GM23338 (cell line): Measurements from ENCODE around the gene KLF9. TPM values are rescaled to one million over a fixed set of nuclear protein-coding genes. Genes with fewer than 3 reads are reported as not detected.

Experiments
- ATAC-seq: fragments of 200-7000 bp; cut with Tn5 transposase; 3 replicates; pipeline ENCODE4 v1.9.1; 2020
- DNase-seq: peaks from one replicate; pipeline ENCODE4 v3.0.0-alpha.2; 2015; ENCODE audit warnings: low spot score
- H2AFZ ChIP-seq: fragments of 200-600 bp; sonication (generic); 2 replicates; pipeline ENCODE4 v1.8.0; 2016; ENCODE audit warnings: antibody characterized with exemption, mild to moderate bottlenecking, moderate library complexity
- H3F3A ChIP-seq: fragments of 200-600 bp; sonication (generic); replicated peaks from 2 replicates; pipeline ENCODE4 v1.8.0; 2017; ENCODE audit warnings: antibody characterized with exemption, mixed run types, low read depth
- H3K27ac ChIP-seq: fragments of 200-600 bp; sonication (generic); 2 replicates; pipeline ENCODE4 v1.6.1; 2016; ENCODE audit warnings: low read depth
- H3K27me3 ChIP-seq: fragments of 200-600 bp; sonication (generic); 2 replicates; pipeline ENCODE4 v1.8.0; 2016; ENCODE audit warnings: mild to moderate bottlenecking, mixed run types, moderate library complexity; ENCODE audit not compliant: insufficient read depth
- H3K36me3 ChIP-seq: fragments of 200-600 bp; sonication (generic); 2 replicates; pipeline ENCODE4 v1.8.0; 2016; ENCODE audit warnings: mild to moderate bottlenecking; ENCODE audit not compliant: insufficient read depth
- H3K4me1 ChIP-seq: fragments of 200-600 bp; sonication (generic); 2 replicates; pipeline ENCODE4 v1.8.0; 2016; ENCODE audit warnings: mild to moderate bottlenecking, moderate library complexity; ENCODE audit not compliant: insufficient read depth
- H3K4me2 ChIP-seq: fragments of 200-600 bp; sonication (generic); 2 replicates; pipeline ENCODE4 v1.7.1; 2017; ENCODE audit warnings: mixed run types
- H3K4me3 ChIP-seq: fragments of 200-600 bp; sonication (generic); 2 replicates; pipeline ENCODE4 v1.6.1; 2016; ENCODE audit warnings: mixed run types
- H3K79me2 ChIP-seq: fragments of 200-600 bp; sonication (generic); replicated peaks from 2 replicates; pipeline ENCODE4 v1.8.0; 2017; ENCODE audit warnings: mild to moderate bottlenecking; ENCODE audit not compliant: insufficient read depth
- H3K9me2 ChIP-seq: fragments of 200-600 bp; sonication (generic); 2 replicates; pipeline ENCODE4 v1.8.0; 2017; ENCODE audit not compliant: insufficient read depth
- H4K20me1 ChIP-seq: fragments of 200-600 bp; sonication (generic); replicated peaks from 2 replicates; pipeline ENCODE4 v1.8.0; 2017; ENCODE audit warnings: mild to moderate bottlenecking; ENCODE audit not compliant: insufficient read depth
- H3K27ac Mint-ChIP-seq: 2 replicates; pipeline ENCODE4 v1.8.0; 2020; ENCODE audit warnings: inconsistent platforms, mild to moderate bottlenecking, moderate library complexity, mixed read lengths
- H3K27me3 Mint-ChIP-seq: 3 replicates; pipeline ENCODE4 v1.8.0; 2022; ENCODE audit warnings: low read depth, mild to moderate bottlenecking, moderate library complexity, mixed read lengths, inconsistent platforms; ENCODE audit not compliant: insufficient read depth, poor library complexity
- H3K36me3 Mint-ChIP-seq: 3 replicates; pipeline ENCODE4 v1.8.0; 2021; ENCODE audit warnings: low read depth, mild to moderate bottlenecking, inconsistent platforms, moderate library complexity, mixed read lengths
- H3K4me1 Mint-ChIP-seq: 3 replicates; pipeline ENCODE4 v1.8.0; 2020; ENCODE audit warnings: mild to moderate bottlenecking, inconsistent platforms, mixed read lengths
- H3K4me3 Mint-ChIP-seq: 3 replicates; pipeline ENCODE4 v1.8.0; 2021; ENCODE audit warnings: moderate library complexity, mild to moderate bottlenecking, inconsistent platforms, mixed read lengths
- H3K9me3 Mint-ChIP-seq: 3 replicates; pipeline ENCODE4 v1.8.0; 2020; ENCODE audit warnings: moderate library complexity, mild to moderate bottlenecking, inconsistent platforms, mixed read lengths
- ETS1 ChIP-seq: IDR thresholded peaks from 2 replicates; pipeline ENCODE4 v1.6.1; 2016; ENCODE audit warnings: antibody characterized with exemption
- EZH2 ChIP-seq: fragments of 200-600 bp; sonication (generic); IDR thresholded peaks from one replicate; pipeline ENCODE4 v1.8.0; 2017; ENCODE audit warnings: antibody characterized with exemption, mild to moderate bottlenecking, low read depth; ENCODE audit not compliant: unreplicated experiment
- EZH2phosphoT487 ChIP-seq: fragments of 200-600 bp; sonication (generic); IDR thresholded peaks from one replicate; pipeline ENCODE4 v1.8.1; 2018; ENCODE audit warnings: antibody characterized with exemption; ENCODE audit not compliant: unreplicated experiment
- NANOG ChIP-seq: IDR thresholded peaks from 2 replicates; pipeline ENCODE4 v1.6.1; 2016; ENCODE audit warnings: antibody characterized with exemption, borderline replicate concordance
- STAT1 ChIP-seq: IDR thresholded peaks from one replicate; pipeline ENCODE4 v1.6.1; 2016; ENCODE audit warnings: antibody characterized with exemption; ENCODE audit not compliant: unreplicated experiment
- ZNF114 ChIP-seq: fragments of 250-450 bp; sonication (Bioruptor Pico); IDR thresholded peaks from 2 replicates; pipeline ENCODE4 v1.5.0; 2020; ENCODE audit warnings: mild to moderate bottlenecking, moderate library complexity
- ZNF331 ChIP-seq: fragments of 250-450 bp; sonication (Bioruptor Pico); IDR thresholded peaks from 2 replicates; pipeline ENCODE4 v1.5.0; 2020; ENCODE audit warnings: low read depth, mild to moderate bottlenecking, moderate library complexity
- polyA plus RNA-seq: library from polyadenylated mRNA; unstranded; fragments of >200 nt; fragmentation: Nextera tagmentation; extraction: Ambion mirVana; gene quantifications from 2 replicates; pipeline ENCODE4 v1.2.1, GENCODE V29; 2016
- total RNA-seq: library from RNA; depleted of rRNA; stranded (reverse); fragments of >200 nt; shearing (Covaris generic); gene quantifications from 2 replicates; pipeline ENCODE4 v1.2.3, GENCODE V29; 2014
- TF ChIP-seq, protein P1 (sequence below): fragments of 250-450 bp; sonication (Bioruptor Pico); IDR thresholded peaks from 2 replicates; pipeline ENCODE4 v1.5.0; 2020; ENCODE audit warnings: mild to moderate bottlenecking, moderate library complexity
- TF ChIP-seq, protein P2 (sequence below), 2 experiments: fragments of 200-600 bp in 1 of 2; sonication (generic) in 1 of 2; conservative IDR thresholded peaks; 2 replicates each; pipeline versions ENCODE4 v1.5.1 to v1.6.1; 2016 to 2017; ENCODE audit warnings: antibody characterized with exemption in 2 of 2, low read depth in 2 of 2, mild to moderate bottlenecking in 2 of 2, moderate library complexity in 1 of 2

Gene KLF9
- total and polyA plus RNA-seq, 2 experiments from 2014 or later: 0.58 to 1.5 TPM

DNA sequence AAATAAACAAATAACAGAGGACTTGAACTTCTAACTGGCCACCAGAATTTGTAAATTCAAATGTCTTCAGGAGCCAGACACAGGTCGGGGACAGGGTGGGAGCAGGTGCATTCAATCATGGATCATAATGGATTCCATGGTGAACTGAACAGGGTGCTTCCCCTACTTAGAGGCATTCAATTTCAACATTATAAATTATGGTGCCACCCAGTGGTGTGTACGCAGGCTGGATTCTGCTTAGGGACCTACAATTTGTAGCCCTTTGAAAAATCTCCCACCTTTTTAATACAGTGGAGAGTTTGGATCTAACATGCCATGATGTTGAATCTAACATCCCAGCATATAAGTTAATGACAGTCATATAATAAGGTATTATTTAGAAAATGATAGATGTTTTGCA is 22.3 kb downstream of the KLF9 start:
- no peak overlapping the region for H3K27ac Mint-ChIP-seq
- H3K4me3 ChIP-seq: no peak overlapping the region
- no peaks in the 10 kb centered on the region for H3K36me3 ChIP-seq
- H2AFZ ChIP-seq: no peak overlapping the region
- peaks cover 1% of the 10 kb centered on the region for H3K27me3 Mint-ChIP-seq
- no peaks in the 10 kb centered on the region for H3K9me2 ChIP-seq
- no peak for ATAC-seq
- H3K27me3 ChIP-seq: no peaks in the 10 kb centered on the region
- H4K20me1 ChIP-seq: no peaks in the 10 kb centered on the region
- no peaks in the 10 kb centered on the region for H3F3A ChIP-seq
- TF ChIP-seq EZH2phosphoT487 (no peak), EZH2 (no peak), STAT1 (no peak), ZNF331 (CRISPR knock-in tag) (no peak), ZNF114 (CRISPR knock-in tag) (no peak), NANOG (no peak), ETS1 (no peak)
- TF ChIP-seq, protein P1, sequence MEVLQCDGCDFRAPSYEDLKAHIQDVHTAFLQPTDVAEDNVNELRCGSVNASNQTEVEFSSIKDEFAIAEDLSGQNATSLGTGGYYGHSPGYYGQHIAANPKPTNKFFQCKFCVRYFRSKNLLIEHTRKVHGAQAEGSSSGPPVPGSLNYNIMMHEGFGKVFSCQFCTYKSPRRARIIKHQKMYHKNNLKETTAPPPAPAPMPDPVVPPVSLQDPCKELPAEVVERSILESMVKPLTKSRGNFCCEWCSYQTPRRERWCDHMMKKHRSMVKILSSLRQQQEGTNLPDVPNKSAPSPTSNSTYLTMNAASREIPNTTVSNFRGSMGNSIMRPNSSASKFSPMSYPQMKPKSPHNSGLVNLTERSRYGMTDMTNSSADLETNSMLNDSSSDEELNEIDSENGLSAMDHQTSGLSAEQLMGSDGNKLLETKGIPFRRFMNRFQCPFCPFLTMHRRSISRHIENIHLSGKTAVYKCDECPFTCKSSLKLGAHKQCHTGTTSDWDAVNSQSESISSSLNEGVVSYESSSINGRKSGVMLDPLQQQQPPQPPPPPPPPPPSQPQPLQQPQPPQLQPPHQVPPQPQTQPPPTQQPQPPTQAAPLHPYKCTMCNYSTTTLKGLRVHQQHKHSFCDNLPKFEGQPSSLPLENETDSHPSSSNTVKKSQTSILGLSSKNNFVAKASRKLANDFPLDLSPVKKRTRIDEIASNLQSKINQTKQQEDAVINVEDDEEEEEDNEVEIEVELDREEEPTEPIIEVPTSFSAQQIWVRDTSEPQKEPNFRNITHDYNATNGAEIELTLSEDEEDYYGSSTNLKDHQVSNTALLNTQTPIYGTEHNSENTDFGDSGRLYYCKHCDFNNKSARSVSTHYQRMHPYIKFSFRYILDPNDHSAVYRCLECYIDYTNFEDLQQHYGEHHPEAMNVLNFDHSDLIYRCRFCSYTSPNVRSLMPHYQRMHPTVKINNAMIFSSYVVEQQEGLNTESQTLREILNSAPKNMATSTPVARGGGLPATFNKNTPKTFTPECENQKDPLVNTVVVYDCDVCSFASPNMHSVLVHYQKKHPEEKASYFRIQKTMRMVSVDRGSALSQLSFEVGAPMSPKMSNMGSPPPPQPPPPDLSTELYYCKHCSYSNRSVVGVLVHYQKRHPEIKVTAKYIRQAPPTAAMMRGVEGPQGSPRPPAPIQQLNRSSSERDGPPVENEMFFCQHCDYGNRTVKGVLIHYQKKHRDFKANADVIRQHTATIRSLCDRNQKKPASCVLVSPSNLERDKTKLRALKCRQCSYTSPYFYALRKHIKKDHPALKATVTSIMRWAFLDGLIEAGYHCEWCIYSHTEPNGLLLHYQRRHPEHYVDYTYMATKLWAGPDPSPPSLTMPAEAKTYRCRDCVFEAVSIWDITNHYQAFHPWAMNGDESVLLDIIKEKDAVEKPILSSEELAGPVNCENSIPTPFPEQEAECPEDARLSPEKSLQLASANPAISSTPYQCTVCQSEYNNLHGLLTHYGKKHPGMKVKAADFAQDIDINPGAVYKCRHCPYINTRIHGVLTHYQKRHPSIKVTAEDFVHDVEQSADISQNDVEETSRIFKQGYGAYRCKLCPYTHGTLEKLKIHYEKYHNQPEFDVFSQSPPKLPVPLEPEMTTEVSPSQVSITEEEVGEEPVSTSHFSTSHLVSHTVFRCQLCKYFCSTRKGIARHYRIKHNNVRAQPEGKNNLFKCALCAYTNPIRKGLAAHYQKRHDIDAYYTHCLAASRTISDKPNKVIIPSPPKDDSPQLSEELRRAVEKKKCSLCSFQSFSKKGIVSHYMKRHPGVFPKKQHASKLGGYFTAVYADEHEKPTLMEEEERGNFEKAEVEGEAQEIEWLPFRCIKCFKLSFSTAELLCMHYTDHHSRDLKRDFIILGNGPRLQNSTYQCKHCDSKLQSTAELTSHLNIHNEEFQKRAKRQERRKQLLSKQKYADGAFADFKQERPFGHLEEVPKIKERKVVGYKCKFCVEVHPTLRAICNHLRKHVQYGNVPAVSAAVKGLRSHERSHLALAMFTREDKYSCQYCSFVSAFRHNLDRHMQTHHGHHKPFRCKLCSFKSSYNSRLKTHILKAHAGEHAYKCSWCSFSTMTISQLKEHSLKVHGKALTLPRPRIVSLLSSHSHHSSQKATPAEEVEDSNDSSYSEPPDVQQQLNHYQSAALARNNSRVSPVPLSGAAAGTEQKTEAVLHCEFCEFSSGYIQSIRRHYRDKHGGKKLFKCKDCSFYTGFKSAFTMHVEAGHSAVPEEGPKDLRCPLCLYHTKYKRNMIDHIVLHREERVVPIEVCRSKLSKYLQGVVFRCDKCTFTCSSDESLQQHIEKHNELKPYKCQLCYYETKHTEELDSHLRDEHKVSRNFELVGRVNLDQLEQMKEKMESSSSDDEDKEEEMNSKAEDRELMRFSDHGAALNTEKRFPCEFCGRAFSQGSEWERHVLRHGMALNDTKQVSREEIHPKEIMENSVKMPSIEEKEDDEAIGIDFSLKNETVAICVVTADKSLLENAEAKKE (CRISPR knock-in tag): no peak
- TF ChIP-seq, protein P2, sequence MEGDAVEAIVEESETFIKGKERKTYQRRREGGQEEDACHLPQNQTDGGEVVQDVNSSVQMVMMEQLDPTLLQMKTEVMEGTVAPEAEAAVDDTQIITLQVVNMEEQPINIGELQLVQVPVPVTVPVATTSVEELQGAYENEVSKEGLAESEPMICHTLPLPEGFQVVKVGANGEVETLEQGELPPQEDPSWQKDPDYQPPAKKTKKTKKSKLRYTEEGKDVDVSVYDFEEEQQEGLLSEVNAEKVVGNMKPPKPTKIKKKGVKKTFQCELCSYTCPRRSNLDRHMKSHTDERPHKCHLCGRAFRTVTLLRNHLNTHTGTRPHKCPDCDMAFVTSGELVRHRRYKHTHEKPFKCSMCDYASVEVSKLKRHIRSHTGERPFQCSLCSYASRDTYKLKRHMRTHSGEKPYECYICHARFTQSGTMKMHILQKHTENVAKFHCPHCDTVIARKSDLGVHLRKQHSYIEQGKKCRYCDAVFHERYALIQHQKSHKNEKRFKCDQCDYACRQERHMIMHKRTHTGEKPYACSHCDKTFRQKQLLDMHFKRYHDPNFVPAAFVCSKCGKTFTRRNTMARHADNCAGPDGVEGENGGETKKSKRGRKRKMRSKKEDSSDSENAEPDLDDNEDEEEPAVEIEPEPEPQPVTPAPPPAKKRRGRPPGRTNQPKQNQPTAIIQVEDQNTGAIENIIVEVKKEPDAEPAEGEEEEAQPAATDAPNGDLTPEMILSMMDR (conservative IDR thresholded peaks at IDR 0.05; ENCODE audit: low read depth in 2 of 2): peak in 1 of 2 experiments; percentile 25; a peak in 2 of 4 replicates
- no peaks in the 10 kb centered on the region; the same call in 2 of the 3 replicates for H3K9me3 Mint-ChIP-seq
- H3K36me3 Mint-ChIP-seq: no peaks in the 10 kb centered on the region
- H3K79me2 ChIP-seq: no peaks in the 10 kb centered on the region
- H3K4me3 Mint-ChIP-seq: no peak overlapping the region
- 0 out of 2 replicates have a peak, but pooled peaks cover 3% of the 10 kb centered on the region for H3K4me1 ChIP-seq
- no peak overlapping the region for H3K27ac ChIP-seq
- H3K4me2 ChIP-seq: no peak overlapping the region
- H3K4me1 Mint-ChIP-seq: peaks cover 6% of the 10 kb centered on the region
- DNase-seq: no peak
